Fibroblast of villous mesenchyme (primary cell): Measurements from ENCODE around the gene PPP1R27. TPM values are rescaled to one million over a fixed set of nuclear protein-coding genes. Genes with fewer than 3 reads are reported as not detected.

Experiments used
- DNase-seq: peaks from one replicate; pipeline ENCODE4 v3.0.0-alpha.2; 2010; ENCODE audit warnings: low read depth
- H3K4me3 ChIP-seq: 2 replicates; pipeline ENCODE4 v1.5.1; 2011; ENCODE audit warnings: low read depth, mild to moderate bottlenecking, low read length
- total RNA-seq: library from RNA; depleted of rRNA; stranded (reverse); fragments of >200 nt; gene quantifications from 2 replicates; pipeline ENCODE4 v1.2.3, GENCODE V29; 2012
- TF ChIP-seq, protein P1 (sequence below): IDR thresholded peaks from 2 replicates; pipeline ENCODE4 v1.5.1; 2012; ENCODE audit warnings: low read depth, mild to moderate bottlenecking, low read length; ENCODE audit not compliant: insufficient read depth

PPP1R27 gene
- total RNA-seq, 1 donor, result not detected

GRCh38 chr17:81867170-81867990, 32.5 kb upstream of the PPP1R27 start:
- H3K4me3 ChIP-seq, result no peak overlapping the region
- DNase-seq, result peak; percentile 73
- TF ChIP-seq, protein P1, sequence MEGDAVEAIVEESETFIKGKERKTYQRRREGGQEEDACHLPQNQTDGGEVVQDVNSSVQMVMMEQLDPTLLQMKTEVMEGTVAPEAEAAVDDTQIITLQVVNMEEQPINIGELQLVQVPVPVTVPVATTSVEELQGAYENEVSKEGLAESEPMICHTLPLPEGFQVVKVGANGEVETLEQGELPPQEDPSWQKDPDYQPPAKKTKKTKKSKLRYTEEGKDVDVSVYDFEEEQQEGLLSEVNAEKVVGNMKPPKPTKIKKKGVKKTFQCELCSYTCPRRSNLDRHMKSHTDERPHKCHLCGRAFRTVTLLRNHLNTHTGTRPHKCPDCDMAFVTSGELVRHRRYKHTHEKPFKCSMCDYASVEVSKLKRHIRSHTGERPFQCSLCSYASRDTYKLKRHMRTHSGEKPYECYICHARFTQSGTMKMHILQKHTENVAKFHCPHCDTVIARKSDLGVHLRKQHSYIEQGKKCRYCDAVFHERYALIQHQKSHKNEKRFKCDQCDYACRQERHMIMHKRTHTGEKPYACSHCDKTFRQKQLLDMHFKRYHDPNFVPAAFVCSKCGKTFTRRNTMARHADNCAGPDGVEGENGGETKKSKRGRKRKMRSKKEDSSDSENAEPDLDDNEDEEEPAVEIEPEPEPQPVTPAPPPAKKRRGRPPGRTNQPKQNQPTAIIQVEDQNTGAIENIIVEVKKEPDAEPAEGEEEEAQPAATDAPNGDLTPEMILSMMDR, result no peak

- TF ChIP-seq, protein P1, result no peak
- peak; percentile 55 for DNase-seq
- H3K4me3 ChIP-seq, result no peak overlapping the region
Observed at GRCh38 chr17:81866440-81867169, 31.8 kb upstream of the PPP1R27 start.

- DNase-seq, result peak; percentile 87
- no peak overlapping the region for H3K4me3 ChIP-seq
- TF ChIP-seq, protein P1, result no peak
Observed at GRCh38 chr17:81865733-81866439, 31.0 kb upstream of the PPP1R27 start.

- DNase-seq, result no peak
- TF ChIP-seq, protein P1, result no peak
- no peak overlapping the region for H3K4me3 ChIP-seq
Observed at GRCh38 chr17:81865358-81865732, 30.5 kb upstream of the PPP1R27 start.

GRCh38 chr17:81863833-81864768, 29.3 kb upstream of the PPP1R27 start:
- no peak overlapping the region for H3K4me3 ChIP-seq
- TF ChIP-seq, protein P1, result no peak
- DNase-seq, result no peak
